ENCODE data around the gene TANK.
"Not testable (repeated sequence)": the region's sequence is repeated elsewhere in the genome, so short reads cannot be mapped to it uniquely, and the experiment has no call there.

TANK gene

GRCh38 chr2:161172901-161173540 lies 12.8 kb downstream of the TANK start:
- Histone ChIP-seq H3K4me3 (ENCODE audit: low read depth in 1 of 2, low read length in 2 of 2) (no peak overlapping the region), H3K36me3 (ENCODE audit: control insufficient read depth in 1 of 2, insufficient read depth in 2 of 2, low read length in 2 of 2) (peaks cover 5 to 6% of the 10 kb centered on the region in 2 donors), H3K27ac (ENCODE audit: low read length) (no peak overlapping the region), H3K9me3 (ENCODE audit: control insufficient read depth in 1 of 2, low read length in 2 of 2) (no peaks in the 10 kb centered on the region), H3K27me3 (ENCODE audit: low read depth, low read length) (no peaks in the 10 kb centered on the region), H3K4me1 (ENCODE audit: control insufficient read depth in 1 of 2, insufficient read depth in 2 of 2, low read length in 2 of 2) (peaks cover 12 to 13% of the 10 kb centered on the region in 2 donors)

GRCh38 chr2:161173541-161174194 lies 13.4 kb downstream of the TANK start:
- Histone ChIP-seq H3K36me3 (ENCODE audit: control insufficient read depth in 1 of 2, insufficient read depth in 2 of 2, low read length in 2 of 2) (peaks cover 5 to 6% of the 10 kb centered on the region in 2 donors), H3K4me1 (ENCODE audit: control insufficient read depth in 1 of 2, insufficient read depth in 2 of 2, low read length in 2 of 2) (peaks cover 12 to 13% of the 10 kb centered on the region in 2 donors), H3K9me3 (ENCODE audit: control insufficient read depth in 1 of 2, low read length in 2 of 2) (no peaks in the 10 kb centered on the region), H3K27ac (ENCODE audit: low read length) (no peak overlapping the region), H3K4me3 (ENCODE audit: low read depth in 1 of 2, low read length in 2 of 2) (no peak overlapping the region), H3K27me3 (ENCODE audit: low read depth, low read length) (no peaks in the 10 kb centered on the region)

DNA sequence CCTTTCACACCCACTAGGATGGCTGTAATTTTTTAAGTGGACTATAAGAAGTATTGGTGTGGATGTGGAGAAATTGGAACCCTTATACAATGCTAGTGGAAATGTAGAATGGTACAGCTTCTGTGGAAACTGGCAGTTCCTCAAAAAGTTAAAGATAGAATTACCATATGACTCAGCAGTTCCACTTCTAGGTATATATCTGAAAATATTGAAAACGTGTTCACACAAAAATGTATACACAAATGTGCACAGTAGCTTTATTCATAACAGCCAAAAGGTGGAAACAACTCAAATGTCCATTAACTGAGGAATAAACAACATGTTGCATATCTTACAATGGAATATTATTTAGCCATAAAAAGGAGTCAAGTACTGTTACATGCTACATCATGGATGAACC lies 17.7 kb downstream of the TANK start:
- Histone ChIP-seq H3K27me3 (ENCODE audit: low read depth, low read length) (no peaks in the 10 kb centered on the region), H3K4me1 (ENCODE audit: control insufficient read depth in 1 of 2, insufficient read depth in 2 of 2, low read length in 2 of 2) (peaks cover 0 to 3% of the 10 kb centered on the region in 2 donors), H3K9me3 (ENCODE audit: control insufficient read depth in 1 of 2, low read length in 2 of 2) (no peaks in the 10 kb centered on the region), H3K36me3 (ENCODE audit: control insufficient read depth in 1 of 2, insufficient read depth in 2 of 2, low read length in 2 of 2) (peaks cover 22 to 38% of the 10 kb centered on the region in 2 donors), H3K4me3 (ENCODE audit: low read depth in 1 of 2, low read length in 2 of 2) (no peak overlapping the region), H3K27ac (ENCODE audit: low read length) (no peak overlapping the region)

DNA sequence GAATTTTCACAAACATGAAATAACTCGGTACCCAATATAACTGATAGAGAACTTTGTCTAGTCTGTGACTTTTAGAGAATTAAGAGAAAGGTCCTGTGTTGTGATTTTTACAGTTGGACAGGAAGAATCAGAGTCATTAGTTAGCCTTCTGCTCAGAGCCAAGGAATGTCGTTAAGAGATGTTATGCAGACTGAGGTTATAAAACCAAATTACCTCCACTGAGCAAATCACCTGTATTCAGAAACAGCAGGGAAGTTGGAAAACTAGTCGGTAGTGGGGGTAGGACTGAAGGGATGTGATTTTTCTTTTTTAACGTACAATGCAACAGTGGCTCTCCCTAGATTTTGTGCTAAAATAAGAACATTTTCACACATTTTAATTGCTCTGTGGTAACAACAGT lies 18.5 kb downstream of the TANK start:
- H3K4me3 ChIP-seq (ENCODE audit: low read depth in 1 of 2, low read length in 2 of 2): no peak overlapping the region
- H3K4me1 ChIP-seq (ENCODE audit: control insufficient read depth in 1 of 2, insufficient read depth in 2 of 2, low read length in 2 of 2): peaks cover 0 to 3% of the 10 kb centered on the region in 2 donors
- H3K27me3 ChIP-seq (ENCODE audit: low read depth, low read length): no peaks in the 10 kb centered on the region
- no peaks in the 10 kb centered on the region for H3K9me3 ChIP-seq (ENCODE audit: control insufficient read depth in 1 of 2, low read length in 2 of 2)
- no peak overlapping the region for H3K27ac ChIP-seq (ENCODE audit: low read length)
- H3K36me3 ChIP-seq (ENCODE audit: control insufficient read depth in 1 of 2, insufficient read depth in 2 of 2, low read length in 2 of 2): peaks cover 18 to 36% of the 10 kb centered on the region in 2 donors

- Histone ChIP-seq H3K36me3 (ENCODE audit: control insufficient read depth in 1 of 2, insufficient read depth in 2 of 2, low read length in 2 of 2) (peaks cover 4 to 8% of the 10 kb centered on the region in 2 donors), H3K4me3 (ENCODE audit: low read depth in 1 of 2, low read length in 2 of 2) (no peak overlapping the region), H3K9me3 (ENCODE audit: control insufficient read depth in 1 of 2, low read length in 2 of 2) (no peaks in the 10 kb centered on the region), H3K4me1 (ENCODE audit: control insufficient read depth in 1 of 2, insufficient read depth in 2 of 2, low read length in 2 of 2) (no peaks in the 10 kb centered on the region), H3K27ac (ENCODE audit: low read length) (no peak overlapping the region), H3K27me3 (ENCODE audit: low read depth, low read length) (no peaks in the 10 kb centered on the region)
Observed at GRCh38 chr2:161190050-161190449, 29.8 kb downstream of the TANK start.

- H3K4me1 ChIP-seq (ENCODE audit: control insufficient read depth in 1 of 2, insufficient read depth in 2 of 2, low read length in 2 of 2); H3K4me3 ChIP-seq (ENCODE audit: low read depth in 1 of 2, low read length in 2 of 2); H3K9me3 ChIP-seq (ENCODE audit: control insufficient read depth in 1 of 2, low read length in 2 of 2); H3K27ac ChIP-seq (ENCODE audit: low read length); H3K27me3 ChIP-seq (ENCODE audit: low read depth, low read length): not testable (repeated sequence)
- H3K36me3 ChIP-seq (ENCODE audit: control insufficient read depth in 1 of 2, insufficient read depth in 2 of 2, low read length in 2 of 2): peaks cover 10 to 18% of the 10 kb centered on the region in 2 donors
Observed at GRCh38 chr2:161195602-161196001, 35.4 kb downstream of the TANK start.

DNA sequence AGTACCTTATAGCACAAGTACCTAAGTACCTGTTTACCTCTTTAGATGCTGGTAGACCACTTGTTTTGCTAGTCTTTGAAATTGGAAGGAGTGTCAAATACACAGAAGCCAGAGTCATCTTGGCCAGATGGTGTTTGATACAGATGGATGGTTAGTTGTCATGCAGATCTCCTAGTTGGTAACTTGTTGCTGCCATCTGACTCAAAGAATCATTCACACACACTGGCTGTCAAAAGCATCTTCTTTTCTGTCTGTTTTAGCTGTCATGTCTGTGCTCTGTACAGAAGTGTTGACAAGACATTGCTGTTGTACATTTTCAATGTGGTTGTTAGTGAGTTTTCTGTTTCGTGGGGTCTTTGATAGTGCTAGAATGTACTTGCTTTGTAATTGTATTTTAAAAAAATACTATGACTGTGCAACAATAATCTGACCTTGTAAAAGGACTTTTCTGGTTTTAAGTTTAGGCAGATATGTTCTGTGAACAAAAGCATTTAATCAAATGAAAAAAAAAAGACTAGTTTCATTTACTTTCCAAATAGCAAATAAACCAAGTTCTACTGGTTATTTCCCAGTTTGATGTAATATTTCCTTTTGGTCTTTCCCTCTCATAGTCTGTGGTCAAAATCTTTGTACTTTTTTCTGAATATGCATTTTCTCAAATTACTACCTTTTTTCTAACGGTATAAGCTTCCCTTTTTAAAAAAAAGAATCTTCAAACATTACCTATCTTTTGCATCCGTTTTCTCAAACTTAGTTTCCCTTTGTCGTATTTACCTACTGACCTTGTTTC lies 39.9 kb downstream of the TANK start:
- Histone ChIP-seq H3K36me3 (ENCODE audit: control insufficient read depth in 1 of 2, insufficient read depth in 2 of 2, low read length in 2 of 2) (peaks cover 17 to 21% of the 10 kb centered on the region in 2 donors), H3K27me3 (ENCODE audit: low read depth, low read length) (no peaks in the 10 kb centered on the region), H3K4me1 (ENCODE audit: control insufficient read depth in 1 of 2, insufficient read depth in 2 of 2, low read length in 2 of 2) (no peaks in the 10 kb centered on the region), H3K4me3 (ENCODE audit: low read depth in 1 of 2, low read length in 2 of 2) (no peak overlapping the region), H3K9me3 (ENCODE audit: control insufficient read depth in 1 of 2, low read length in 2 of 2) (no peaks in the 10 kb centered on the region), H3K27ac (ENCODE audit: low read length) (no peak overlapping the region)

GRCh38 chr2:161204846-161205245 lies 44.6 kb downstream of the TANK start:
- no peak overlapping the region for H3K4me3 ChIP-seq (ENCODE audit: low read depth in 1 of 2, low read length in 2 of 2)
- no peaks in the 10 kb centered on the region for H3K9me3 ChIP-seq (ENCODE audit: control insufficient read depth in 1 of 2, low read length in 2 of 2)
- H3K27ac ChIP-seq (ENCODE audit: low read length): no peak overlapping the region
- no peaks in the 10 kb centered on the region for H3K27me3 ChIP-seq (ENCODE audit: low read depth, low read length)
- H3K36me3 ChIP-seq (ENCODE audit: control insufficient read depth in 1 of 2, insufficient read depth in 2 of 2, low read length in 2 of 2): peaks cover 3 to 10% of the 10 kb centered on the region in 2 donors
- no peaks in the 10 kb centered on the region for H3K4me1 ChIP-seq (ENCODE audit: control insufficient read depth in 1 of 2, insufficient read depth in 2 of 2, low read length in 2 of 2)

GRCh38 chr2:161206471-161207032 lies 46.3 kb downstream of the TANK start:
- Histone ChIP-seq H3K4me3 (ENCODE audit: low read depth in 1 of 2, low read length in 2 of 2) (no peak overlapping the region), H3K27ac (ENCODE audit: low read length) (no peak overlapping the region), H3K9me3 (ENCODE audit: control insufficient read depth in 1 of 2, low read length in 2 of 2) (no peaks in the 10 kb centered on the region), H3K27me3 (ENCODE audit: low read depth, low read length) (no peaks in the 10 kb centered on the region), H3K4me1 (ENCODE audit: control insufficient read depth in 1 of 2, insufficient read depth in 2 of 2, low read length in 2 of 2) (no peaks in the 10 kb centered on the region), H3K36me3 (ENCODE audit: control insufficient read depth in 1 of 2, insufficient read depth in 2 of 2, low read length in 2 of 2) (peaks cover 3 to 10% of the 10 kb centered on the region in 2 donors)

DNA sequence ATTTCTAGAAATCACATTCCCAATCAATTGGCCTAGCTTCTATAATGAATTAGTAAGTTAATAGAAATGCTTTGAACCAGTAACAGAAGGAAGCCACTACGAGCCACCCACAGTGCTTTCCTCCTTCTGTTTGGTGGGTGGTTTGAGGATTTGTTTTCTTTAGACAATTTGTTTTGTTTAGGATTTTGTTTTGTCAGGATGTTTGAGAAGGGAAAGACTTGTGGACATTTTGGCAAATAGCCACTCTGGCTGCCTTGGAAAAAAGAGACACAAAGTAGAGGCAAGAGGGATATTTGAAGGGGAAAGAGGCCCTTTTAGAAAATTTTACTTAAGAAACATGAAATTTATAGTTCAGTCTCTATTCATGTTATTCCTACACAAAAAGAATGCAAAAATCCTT lies 47.7 kb downstream of the TANK start:
- Histone ChIP-seq H3K36me3 (ENCODE audit: control insufficient read depth in 1 of 2, insufficient read depth in 2 of 2, low read length in 2 of 2) (peaks cover 3 to 17% of the 10 kb centered on the region in 2 donors), H3K27me3 (ENCODE audit: low read depth, low read length) (no peaks in the 10 kb centered on the region), H3K27ac (ENCODE audit: low read length) (no peak overlapping the region), H3K4me3 (ENCODE audit: low read depth in 1 of 2, low read length in 2 of 2) (no peak overlapping the region), H3K9me3 (ENCODE audit: control insufficient read depth in 1 of 2, low read length in 2 of 2) (no peaks in the 10 kb centered on the region), H3K4me1 (ENCODE audit: control insufficient read depth in 1 of 2, insufficient read depth in 2 of 2, low read length in 2 of 2) (no peaks in the 10 kb centered on the region)

- Histone ChIP-seq H3K27ac (ENCODE audit: low read length) (no peak overlapping the region), H3K36me3 (ENCODE audit: control insufficient read depth in 1 of 2, insufficient read depth in 2 of 2, low read length in 2 of 2) (peaks cover 3 to 19% of the 10 kb centered on the region in 2 donors), H3K9me3 (ENCODE audit: control insufficient read depth in 1 of 2, low read length in 2 of 2) (no peaks in the 10 kb centered on the region), H3K27me3 (ENCODE audit: low read depth, low read length) (no peaks in the 10 kb centered on the region), H3K4me3 (ENCODE audit: low read depth in 1 of 2, low read length in 2 of 2) (no peak overlapping the region), H3K4me1 (ENCODE audit: control insufficient read depth in 1 of 2, insufficient read depth in 2 of 2, low read length in 2 of 2) (no peaks in the 10 kb centered on the region)
Observed at GRCh38 chr2:161208527-161209139, 48.4 kb downstream of the TANK start.
